OCI-LY3 (cell line): ENCODE measurements around the gene WWOX.

Experiments used
- CTCF ChIP-seq: fragments of 200-600, 300-600 bp; sonication (generic); IDR thresholded peaks from 2 replicates; pipeline ENCODE4 v1.5.1; 2014; ENCODE audit warnings: antibody characterized with exemption, low read length, low read depth
- EZH2phosphoT487 ChIP-seq: fragments of 200-600 bp; shearing (Covaris generic); IDR thresholded peaks from 2 replicates; pipeline ENCODE4 v1.6.1; 2018; ENCODE audit warnings: antibody characterized with exemption, mixed run types, low read depth

GRCh38 chr16:78060809-78061208, 38.6 kb upstream of the WWOX start:
- TF ChIP-seq CTCF (no peak), EZH2phosphoT487 (no peak)
